Keratinocyte (primary cell): ENCODE measurements around the gene USH2A. TPM values are rescaled to one million over a fixed set of nuclear protein-coding genes. Genes with fewer than 3 reads are reported as not detected.

Experiments
- DNase-seq: peaks from one replicate; pipeline ENCODE4 v3.0.0-alpha.2; 2011; ENCODE audit warnings: low read depth, missing footprints, low spot score
- FAIRE-seq: peaks from 2 replicates; lab custom pipeline; 2011; peaks lifted over from hg19 to GRCh38; lab: Jason Lieb, UNC
- H2AFZ ChIP-seq: 2 replicates; pipeline ENCODE4 v1.6.0; 2012; ENCODE audit warnings: low read length, control low read depth, inconsistent platforms; ENCODE audit not compliant: control insufficient read depth
- H3K27ac ChIP-seq: 2 replicates; pipeline ENCODE4 v1.5.1; 2011; ENCODE audit warnings: low read length; ENCODE audit not compliant: control insufficient read depth, insufficient read depth
- H3K27me3 ChIP-seq: 3 replicates; pipeline ENCODE4 v1.6.0; 2011; ENCODE audit warnings: low read length; ENCODE audit not compliant: control insufficient read depth, insufficient read depth; ENCODE audit errors: extremely low read depth
- H3K36me3 ChIP-seq, 2 experiments: 2 replicates in 1 of 2; 3 replicates in 1 of 2; pipeline ENCODE4 v1.5.1; 2011; ENCODE audit warnings: low read length in 2 of 2, mild to moderate bottlenecking in 1 of 2; ENCODE audit not compliant: control insufficient read depth in 2 of 2, insufficient read depth in 2 of 2; ENCODE audit errors: extremely low read depth in 1 of 2
- H3K4me1 ChIP-seq: 3 replicates; pipeline ENCODE4 v1.5.1; 2011; ENCODE audit warnings: low read length; ENCODE audit not compliant: control insufficient read depth, insufficient read depth; ENCODE audit errors: extremely low read depth
- H3K4me2 ChIP-seq: 3 replicates; pipeline ENCODE4 v1.6.0; 2011; ENCODE audit warnings: low read depth, low read length; ENCODE audit not compliant: control insufficient read depth, insufficient read depth; ENCODE audit errors: extremely low read depth
- H3K4me3 ChIP-seq, 3 experiments: fragments of 200-600 bp in 1 of 3; sonication (generic) in 1 of 3; 2 replicates in 2 of 3; 3 replicates in 1 of 3; pipeline ENCODE4 v1.5.1; 2011 to 2016; ENCODE audit warnings: low read length in 3 of 3, mild to moderate bottlenecking in 3 of 3, control low read depth in 2 of 3, inconsistent platforms in 1 of 3, low read depth in 1 of 3, mixed read lengths in 1 of 3, mixed run types in 1 of 3, moderate library complexity in 1 of 3; ENCODE audit not compliant: control insufficient read depth in 2 of 3, insufficient read depth in 2 of 3; ENCODE audit errors: extremely low read depth in 1 of 3
- H3K79me2 ChIP-seq: 2 replicates; pipeline ENCODE4 v1.6.0; 2012; ENCODE audit warnings: low read length; ENCODE audit not compliant: control insufficient read depth, insufficient read depth
- H3K9ac ChIP-seq: 3 replicates; pipeline ENCODE4 v1.6.0; 2011; ENCODE audit warnings: low read length; ENCODE audit not compliant: control insufficient read depth, insufficient read depth; ENCODE audit errors: extremely low read depth
- H3K9me1 ChIP-seq: 3 replicates; pipeline ENCODE4 v1.6.0; 2011; ENCODE audit warnings: low read length; ENCODE audit not compliant: control insufficient read depth, insufficient read depth; ENCODE audit errors: extremely low read depth
- H3K9me3 ChIP-seq: 2 replicates; pipeline ENCODE4 v1.5.1; 2012; ENCODE audit warnings: low read depth, low read length; ENCODE audit not compliant: control insufficient read depth
- H4K20me1 ChIP-seq: 3 replicates; pipeline ENCODE4 v1.6.0; 2011; ENCODE audit warnings: low read length; ENCODE audit not compliant: control insufficient read depth, insufficient read depth; ENCODE audit errors: extremely low read depth
- CTCF ChIP-seq, 3 experiments: IDR thresholded peaks in 1 of 3; conservative IDR thresholded peaks in 1 of 3; optimal IDR thresholded peaks in 1 of 3; 2 replicates in 2 of 3; 3 replicates in 1 of 3; pipeline versions ENCODE3 to v1.5.1; 2011; ENCODE audit warnings: low read length in 3 of 3, mild to moderate bottlenecking in 3 of 3, moderate library complexity in 2 of 3, control low read depth in 1 of 3, inconsistent platforms in 1 of 3; ENCODE audit not compliant: insufficient read depth in 2 of 3; ENCODE audit errors: extremely low read depth in 1 of 3
- EZH2 ChIP-seq: IDR thresholded peaks from one replicate; pipeline ENCODE4 v1.6.1; 2012; ENCODE audit warnings: inconsistent platforms, mild to moderate bottlenecking, low read length, moderate library complexity
- dilution Hi-C: fragments of 300-500 bp; cut with MboI; formaldehyde crosslinking; loops from one replicate; pipeline ENCODE4 v1.7.0; 2020; ENCODE audit warnings: low sequenced_read_pairs; ENCODE audit not compliant: extremely low pct_ligation_motif_present
- polyA plus RNA-seq, 5 experiments: library from polyadenylated mRNA; depleted of rRNA in 3 of 5; stranded (reverse) in 3 of 5; stranded (forward) in 1 of 5; unstranded in 1 of 5; fragments of >200 nt; gene quantifications; 1 replicate in 1 of 5; 2 replicates in 3 of 5; 3 replicates in 1 of 5; pipeline versions ENCODE4 v1.2.1 to v1.2.3, GENCODE V29; 2011 to 2012; ENCODE audit warnings: missing spikeins in 2 of 5, low read depth in 1 of 5, low replicate concordance in 1 of 5

Gene USH2A
- polyA plus RNA-seq, 1 donor (not counting 4 experiments of a cell fraction or from before 2014, with no cell fraction given) = not detected

- Histone ChIP-seq H2AFZ (no peak overlapping the region), H3K4me2 (no peak overlapping the region), H3K4me1 (no peaks in the 10 kb centered on the region), H3K27ac (no peak overlapping the region), H3K36me3 (no peaks in the 10 kb centered on the region), H4K20me1 (no peaks in the 10 kb centered on the region), H3K9me1 (no peaks in the 10 kb centered on the region), H3K27me3 (no peaks in the 10 kb centered on the region), H3K4me3 (no peak overlapping the region), H3K79me2 (no peaks in the 10 kb centered on the region), H3K9ac (no peak overlapping the region), H3K9me3 (no peaks in the 10 kb centered on the region)
- DNase-seq (no peak), FAIRE-seq (no peak)
- no peak for TF ChIP-seq CTCF (optimal IDR thresholded peaks at IDR 0.05 in 1 of 3, IDR thresholded peaks at IDR 0.05 in 1 of 3, conservative IDR thresholded peaks at IDR 0.05 in 1 of 3; ENCODE audit: extremely low read depth in 1 of 3, insufficient read depth in 2 of 3, low read length in 3 of 3)
- TF ChIP-seq EZH2 = no peak
- dilution Hi-C loops = no loop called here
Observed at GRCh38 chr1:215669806-215670491, 753.3 kb downstream of the USH2A start.

GRCh38 chr1:215667761-215668160 lies 755.5 kb downstream of the USH2A start:
- Histone ChIP-seq H3K27ac (no peak overlapping the region), H3K4me1 (no peaks in the 10 kb centered on the region), H3K79me2 (no peaks in the 10 kb centered on the region), H3K9ac (no peak overlapping the region), H3K36me3 (no peaks in the 10 kb centered on the region), H3K4me3 (no peak overlapping the region), H2AFZ (no peak overlapping the region), H4K20me1 (no peaks in the 10 kb centered on the region), H3K27me3 (no peaks in the 10 kb centered on the region), H3K9me3 (no peaks in the 10 kb centered on the region), H3K4me2 (no peak overlapping the region), H3K9me1 (no peaks in the 10 kb centered on the region)
- FAIRE-seq (no peak), DNase-seq (no peak)
- no peak for TF ChIP-seq CTCF (optimal IDR thresholded peaks at IDR 0.05 in 1 of 3, IDR thresholded peaks at IDR 0.05 in 1 of 3, conservative IDR thresholded peaks at IDR 0.05 in 1 of 3; ENCODE audit: extremely low read depth in 1 of 3, insufficient read depth in 2 of 3, low read length in 3 of 3)
- no peak for TF ChIP-seq EZH2
- dilution Hi-C loops = no loop called here
